GM19240 (cell line): Measurements from ENCODE around the gene AGBL1.

Experiments
- DNase-seq: peaks from one replicate; pipeline ENCODE4 v3.0.0; 2011; ENCODE audit warnings: low spot score; ENCODE audit not compliant: insufficient read length

Gene AGBL1

DNA sequence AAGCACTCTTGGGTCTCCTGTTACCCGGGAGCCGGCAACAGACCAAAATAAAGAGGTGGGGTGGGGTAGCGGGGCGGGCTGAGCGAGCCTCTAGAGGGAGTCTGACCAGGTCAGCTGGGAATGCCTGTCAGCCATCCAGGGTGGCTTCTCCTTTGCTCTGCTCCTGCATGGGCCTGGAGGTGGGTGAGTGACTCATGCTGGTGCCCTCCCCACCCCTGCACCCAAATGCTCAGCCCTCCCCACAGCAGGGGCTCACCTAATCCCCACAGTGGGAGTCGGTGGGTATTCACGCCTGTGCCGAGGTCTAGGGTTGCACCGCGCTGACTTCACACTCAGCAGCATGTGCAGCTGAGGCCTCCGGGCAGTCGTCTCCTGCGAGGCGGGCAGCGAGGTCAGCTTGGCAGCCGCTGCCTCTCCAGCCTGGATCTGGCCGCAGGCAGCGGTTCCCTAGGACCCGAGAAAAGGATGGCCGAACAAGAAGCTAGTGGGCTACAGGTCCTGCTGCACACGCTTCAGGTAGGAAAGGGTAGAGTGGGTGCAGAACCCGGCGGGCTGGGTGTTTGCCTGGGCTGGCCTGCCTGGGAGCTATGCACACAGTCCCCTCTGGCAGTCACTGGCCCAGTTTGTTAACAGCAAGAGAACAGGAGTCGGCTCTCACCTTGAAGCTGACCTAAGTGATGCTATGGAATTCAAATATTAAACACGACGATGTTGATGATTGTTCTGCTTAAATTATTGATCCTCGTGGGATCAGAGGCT lies at the start of gene AGBL1:
TSS of gene AGBL1 (plus strand) at position 364 of the 759 bp plus-strand sequence.
- DNase-seq: no peak

DNA sequence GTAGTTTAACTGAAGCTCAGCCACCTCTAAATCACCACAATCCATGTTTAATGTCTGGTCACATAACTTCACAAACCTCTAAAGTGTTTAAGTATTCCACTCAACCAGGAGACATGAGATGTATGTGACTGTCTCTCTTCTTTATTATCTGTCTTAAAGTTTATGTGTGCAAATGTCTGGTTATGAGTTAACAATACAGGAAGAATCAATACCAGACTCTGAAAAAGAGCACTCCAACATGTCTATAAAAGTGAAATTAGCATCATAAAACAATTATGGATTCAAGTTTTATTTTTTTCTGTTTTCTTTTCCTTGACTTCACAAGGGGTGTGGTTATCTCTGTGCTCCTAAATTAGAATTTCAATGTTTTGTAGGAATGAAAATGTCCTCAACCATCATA lies 44.8 kb upstream of the AGBL1 start:
- no peak for DNase-seq

DNA sequence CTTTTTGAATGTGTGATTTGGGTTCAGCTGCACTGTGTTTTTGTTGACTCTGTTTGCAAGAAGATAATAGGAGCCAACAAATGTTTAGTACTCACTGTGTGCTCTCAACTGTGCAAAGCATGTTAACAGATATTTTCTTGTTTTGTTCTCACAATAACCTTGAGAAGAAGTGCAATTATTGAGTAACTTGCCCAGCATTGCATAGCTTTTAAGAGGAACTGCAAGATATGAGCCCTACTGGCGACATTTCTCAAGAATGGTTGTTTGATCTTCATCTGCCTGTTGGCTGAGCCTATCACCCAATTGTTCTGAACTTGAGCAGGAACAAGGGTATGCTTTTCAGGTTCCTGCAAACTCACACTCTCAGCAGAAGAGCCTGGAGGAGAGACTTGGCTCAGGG lies 43.4 kb upstream of the AGBL1 start:
- DNase-seq: no peak

DNA sequence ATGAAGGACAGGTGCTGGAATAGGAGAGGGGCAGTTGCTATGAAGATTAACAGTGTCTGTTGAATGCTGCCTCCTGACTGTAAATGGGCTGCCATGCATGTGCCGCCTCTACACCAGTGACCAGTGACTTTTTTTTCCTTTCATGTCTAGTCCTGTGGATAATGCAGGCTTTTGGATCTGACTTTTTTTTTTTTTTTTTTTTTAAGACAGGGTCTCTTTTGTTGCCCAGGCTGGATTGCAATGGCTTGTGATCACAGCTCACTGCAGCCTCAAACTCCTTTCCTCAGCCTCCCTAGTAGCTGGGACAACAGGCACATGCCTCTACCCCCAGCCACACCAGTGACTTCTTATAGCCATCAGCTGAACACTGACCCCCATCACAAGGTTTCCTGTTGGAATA lies 41.2 kb upstream of the AGBL1 start:
- DNase-seq: no peak

DNA sequence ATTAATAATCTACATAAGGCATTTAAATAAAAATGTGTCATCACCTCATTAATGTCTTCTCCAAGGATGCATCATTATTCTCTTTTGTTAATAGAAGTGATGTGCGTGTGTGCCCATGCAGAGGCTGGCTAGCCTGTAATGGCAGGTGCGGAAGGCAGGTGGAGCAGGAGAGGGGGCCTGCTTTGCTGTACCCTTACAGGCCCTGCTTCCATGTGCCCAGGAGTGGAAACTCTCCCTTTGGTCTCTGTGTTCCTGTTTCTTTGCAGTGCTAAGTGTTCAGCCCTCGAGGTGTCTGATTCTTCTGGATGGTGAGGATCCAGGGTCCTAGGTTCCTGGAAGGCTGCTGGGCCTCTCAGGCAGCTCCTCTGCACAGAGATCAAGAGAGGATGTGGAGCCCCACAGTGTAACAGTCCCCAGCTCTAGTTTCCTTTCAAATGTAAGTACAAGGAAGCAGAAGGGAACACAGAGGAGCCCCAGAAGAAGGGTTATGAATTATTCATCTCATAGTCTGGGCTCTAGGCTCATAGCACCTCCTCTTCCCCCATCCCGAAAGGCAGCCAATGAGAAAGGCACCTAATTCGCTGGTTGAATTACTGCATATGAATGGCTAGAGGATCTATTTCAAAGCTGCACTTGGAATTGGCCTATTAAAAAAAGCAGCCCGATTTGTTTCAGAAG lies 39.2 kb upstream of the AGBL1 start:
- no peak for DNase-seq

DNA sequence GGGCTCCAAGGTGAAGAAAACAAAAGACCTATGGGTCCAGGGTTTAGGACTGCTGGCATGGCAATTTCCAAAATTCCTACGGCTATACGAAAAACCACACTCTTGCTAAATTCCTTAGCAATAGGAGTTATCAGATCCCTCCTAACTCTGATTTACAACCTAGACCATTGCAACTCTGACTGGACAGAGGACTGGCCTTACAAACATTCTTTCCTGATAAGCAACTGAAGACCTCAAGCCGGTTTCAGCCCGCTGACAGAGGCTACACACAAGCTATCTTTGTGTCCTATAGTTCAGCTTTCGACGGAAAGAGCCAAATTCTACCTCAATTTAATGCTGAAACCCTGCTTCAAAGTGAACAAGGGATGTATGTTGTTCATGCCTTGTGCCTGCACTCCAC lies 38.3 kb upstream of the AGBL1 start:
- no peak for DNase-seq

DNA sequence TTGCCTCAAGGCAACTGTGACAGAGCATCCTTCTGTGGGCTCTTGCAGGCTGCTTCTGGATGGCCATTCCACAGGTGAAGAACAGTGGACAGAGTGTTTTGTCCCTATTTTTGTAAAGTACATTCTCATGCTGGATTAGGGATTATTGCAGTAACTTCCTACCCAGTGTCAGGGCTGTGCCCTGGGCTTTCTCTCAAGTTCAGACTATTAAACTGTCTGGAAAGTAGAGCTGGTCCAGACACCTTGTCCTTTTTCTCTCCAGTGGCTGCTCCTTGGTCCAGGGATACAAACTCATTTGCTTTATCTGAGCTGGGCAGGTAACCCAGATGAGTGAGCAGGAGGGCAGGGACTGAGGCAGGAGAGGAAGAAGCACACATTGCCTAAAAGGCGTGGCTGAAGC lies 37.4 kb upstream of the AGBL1 start:
- no peak for DNase-seq

DNA sequence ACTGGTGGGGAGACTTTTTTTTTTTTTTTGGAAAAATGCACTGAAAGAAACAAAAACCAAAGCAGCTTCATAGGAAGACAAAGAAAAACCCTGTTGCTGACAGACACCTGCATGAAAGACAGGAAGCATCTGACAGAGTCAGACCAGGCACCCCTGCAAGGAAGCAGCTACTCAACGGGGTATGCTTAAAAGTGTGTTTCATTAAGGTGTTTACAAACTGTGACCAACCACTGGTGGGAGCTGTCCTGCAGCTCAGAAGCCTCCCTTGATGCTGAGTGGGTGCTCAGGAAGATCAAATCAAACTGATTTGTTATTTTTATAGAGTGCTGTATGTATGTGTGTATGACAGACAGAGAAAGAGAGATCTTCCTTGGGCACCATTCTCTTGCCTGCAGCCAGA lies 34.7 kb upstream of the AGBL1 start:
- no peak for DNase-seq

DNA sequence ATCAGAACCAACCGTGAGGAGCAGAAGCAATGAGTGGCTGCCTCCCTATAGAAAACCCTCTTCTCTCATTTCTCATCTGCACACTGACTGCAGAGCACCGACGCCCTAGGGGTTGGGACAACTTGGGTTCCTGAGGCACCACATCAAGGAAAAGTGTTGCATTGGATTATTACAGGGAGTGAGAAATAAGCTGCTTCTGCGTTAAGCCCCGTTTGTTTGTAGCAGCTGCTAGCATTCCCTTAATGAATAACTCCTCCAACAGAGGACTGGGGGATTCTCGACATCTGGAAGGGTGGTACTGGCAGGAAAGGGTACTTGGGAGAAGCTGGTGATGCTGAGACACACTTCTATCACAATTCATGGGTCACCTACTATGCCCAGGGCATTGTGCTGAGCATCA lies 25.3 kb upstream of the AGBL1 start:
- DNase-seq: no peak

DNA sequence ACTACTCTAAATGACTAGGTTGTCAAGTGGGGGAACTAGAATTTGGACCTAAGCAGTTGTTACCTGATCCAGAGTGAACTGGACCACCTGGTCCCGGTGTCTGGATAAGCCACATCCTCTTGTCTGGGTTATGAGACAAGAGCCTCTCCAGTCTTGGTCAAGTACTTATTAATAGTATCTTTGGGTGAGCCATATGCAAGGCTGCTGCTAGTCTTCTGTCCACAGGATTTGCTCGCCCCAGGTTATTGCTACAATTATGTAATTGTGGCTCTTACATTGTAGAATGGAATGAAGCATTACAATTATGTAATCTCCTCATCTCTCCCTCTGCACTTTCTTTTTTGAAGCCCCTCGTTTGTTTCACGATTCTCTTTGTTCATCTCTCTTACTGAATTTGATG lies 24.0 kb upstream of the AGBL1 start:
- no peak for DNase-seq

DNA sequence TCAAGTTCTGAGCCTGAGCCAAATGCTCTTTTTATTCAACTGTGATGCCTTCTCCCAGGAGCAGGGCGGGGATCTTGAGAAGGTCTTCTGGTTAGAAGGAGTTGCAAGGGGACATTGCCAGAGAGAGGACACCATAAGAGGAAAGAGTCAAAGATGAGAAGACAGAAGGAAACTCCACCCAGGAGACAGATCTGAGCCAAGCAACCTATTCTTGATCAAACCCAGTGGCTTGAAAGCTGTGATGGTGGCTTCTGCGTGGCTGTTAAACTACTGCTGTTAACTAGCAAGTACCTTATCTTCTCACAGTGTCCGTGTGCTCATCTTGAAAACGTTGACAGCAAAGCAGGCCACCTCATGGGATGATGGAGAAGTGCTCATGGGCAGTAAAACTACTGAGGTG lies 19.8 kb upstream of the AGBL1 start:
- no peak for DNase-seq

DNA sequence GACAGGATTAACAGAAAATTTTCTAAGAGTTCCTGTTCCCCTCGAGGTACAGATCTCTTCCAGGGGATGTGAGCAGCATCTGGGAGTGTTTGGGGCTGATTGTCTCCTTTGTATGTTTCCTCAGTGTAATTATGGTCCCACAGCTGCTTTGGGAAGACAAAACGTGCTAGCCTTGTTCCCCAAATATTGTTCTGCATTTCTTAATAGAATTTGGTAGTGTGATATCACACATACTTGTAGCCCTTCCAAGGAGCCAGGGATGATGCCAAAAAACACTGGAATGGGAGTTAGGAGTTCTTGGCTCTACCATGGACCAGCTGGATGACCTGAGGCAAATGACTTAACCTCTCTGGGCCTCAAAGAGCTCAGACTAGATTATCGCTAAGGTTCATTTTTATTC lies 19.0 kb upstream of the AGBL1 start:
- no peak for DNase-seq

DNA sequence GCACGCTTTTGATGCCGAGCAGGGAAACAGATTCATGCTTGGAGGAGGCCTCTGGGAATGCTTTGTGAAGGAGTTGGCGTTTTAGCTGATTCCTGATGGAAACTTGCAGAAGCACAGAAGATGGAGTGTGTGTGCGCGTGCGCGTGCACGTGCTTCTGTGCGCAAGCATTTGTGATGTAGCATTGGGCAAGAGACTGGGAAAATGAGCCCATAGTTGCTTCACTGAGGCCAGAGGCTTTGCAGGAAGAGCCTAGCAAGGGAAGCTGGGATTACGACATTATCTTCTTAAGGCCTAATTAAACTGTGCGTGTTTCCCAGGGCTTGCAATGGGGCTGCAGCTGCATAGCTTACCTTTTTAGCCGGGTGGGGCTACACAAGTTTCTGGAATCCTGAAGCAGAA lies 18.1 kb upstream of the AGBL1 start:
- no peak for DNase-seq

DNA sequence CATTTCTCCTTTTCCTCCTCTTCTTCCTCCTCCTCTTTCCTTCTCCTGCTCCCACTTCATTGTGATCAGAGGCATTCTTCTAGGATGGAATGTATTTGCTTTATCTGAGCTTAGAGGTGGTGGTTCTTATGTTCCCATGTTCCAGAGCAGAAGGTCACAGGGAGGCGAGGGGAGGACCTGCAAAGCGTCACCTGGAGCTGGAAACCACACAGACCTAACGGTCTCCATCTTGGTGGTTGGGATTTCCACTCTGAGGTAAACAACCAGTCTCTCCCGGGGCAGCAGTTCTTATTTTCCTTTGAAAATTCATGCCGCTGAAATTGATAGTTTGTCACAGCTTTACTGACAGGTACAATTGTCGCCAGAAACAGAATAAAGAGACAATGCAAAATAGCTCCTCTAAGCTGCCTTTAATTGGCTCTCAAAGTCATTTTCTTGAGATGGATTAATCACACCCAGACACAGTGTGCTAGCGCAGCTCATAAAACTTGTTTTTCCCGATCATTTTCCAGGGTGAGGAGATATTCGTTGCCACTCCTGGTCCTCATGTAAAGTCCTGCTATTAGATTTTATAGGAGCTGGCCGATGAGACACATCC lies 16.9 kb upstream of the AGBL1 start:
- no peak for DNase-seq

DNA sequence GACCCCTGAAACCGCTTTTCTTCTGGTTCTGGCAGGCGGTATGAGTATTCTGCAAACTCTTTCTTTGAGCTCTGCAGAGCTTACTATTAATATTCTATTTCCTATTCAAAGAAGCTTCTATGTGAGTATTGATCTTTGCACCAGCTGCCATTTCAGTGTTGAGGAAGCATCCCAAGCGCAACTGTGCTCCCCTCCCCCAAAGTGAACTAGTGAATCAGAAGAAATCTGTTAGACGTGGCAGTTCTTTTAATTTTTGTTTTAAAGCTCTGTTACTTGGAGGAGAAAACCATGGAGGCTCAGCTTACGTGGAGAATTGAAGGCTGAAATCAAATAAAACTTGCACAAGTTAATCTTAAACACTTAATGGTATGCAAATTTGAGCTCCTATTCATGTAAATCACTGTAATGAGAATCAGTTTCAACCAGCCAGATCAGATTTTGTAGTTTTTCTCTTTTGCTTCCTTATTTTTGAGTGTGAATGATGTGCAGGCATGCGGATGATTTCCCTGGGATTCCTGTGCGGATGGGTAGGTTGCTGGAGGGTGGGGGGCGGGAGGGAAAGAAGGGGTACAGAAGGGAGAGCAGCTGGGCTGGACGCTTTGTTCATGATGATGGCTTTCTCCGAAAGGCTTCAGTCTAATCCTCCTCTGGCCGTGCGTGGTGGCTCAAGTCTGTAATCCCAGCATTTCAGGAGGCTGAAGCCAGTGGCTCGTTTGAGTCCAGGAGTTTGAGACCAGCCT lies 16.1 kb upstream of the AGBL1 start:
- DNase-seq: no peak

DNA sequence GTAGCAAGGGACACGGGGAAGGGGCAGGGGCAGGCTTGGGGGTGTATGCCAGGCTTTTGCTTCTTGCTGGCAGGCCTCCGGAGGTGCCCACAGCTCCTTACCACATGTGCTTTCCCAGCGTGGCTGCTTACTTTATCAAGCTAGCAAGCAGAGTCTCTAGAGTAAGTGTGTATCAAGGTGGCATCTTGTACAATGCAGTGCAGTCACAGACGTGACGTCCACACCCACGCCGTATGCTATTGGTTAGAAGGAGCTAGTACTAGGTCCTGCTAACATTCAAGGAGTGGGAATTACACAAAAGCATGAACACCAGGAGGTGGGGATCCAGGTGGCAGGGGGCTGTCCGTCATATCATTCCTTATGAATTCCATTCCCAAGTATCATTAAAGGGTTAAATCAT lies 15.3 kb upstream of the AGBL1 start:
- DNase-seq: no peak

DNA sequence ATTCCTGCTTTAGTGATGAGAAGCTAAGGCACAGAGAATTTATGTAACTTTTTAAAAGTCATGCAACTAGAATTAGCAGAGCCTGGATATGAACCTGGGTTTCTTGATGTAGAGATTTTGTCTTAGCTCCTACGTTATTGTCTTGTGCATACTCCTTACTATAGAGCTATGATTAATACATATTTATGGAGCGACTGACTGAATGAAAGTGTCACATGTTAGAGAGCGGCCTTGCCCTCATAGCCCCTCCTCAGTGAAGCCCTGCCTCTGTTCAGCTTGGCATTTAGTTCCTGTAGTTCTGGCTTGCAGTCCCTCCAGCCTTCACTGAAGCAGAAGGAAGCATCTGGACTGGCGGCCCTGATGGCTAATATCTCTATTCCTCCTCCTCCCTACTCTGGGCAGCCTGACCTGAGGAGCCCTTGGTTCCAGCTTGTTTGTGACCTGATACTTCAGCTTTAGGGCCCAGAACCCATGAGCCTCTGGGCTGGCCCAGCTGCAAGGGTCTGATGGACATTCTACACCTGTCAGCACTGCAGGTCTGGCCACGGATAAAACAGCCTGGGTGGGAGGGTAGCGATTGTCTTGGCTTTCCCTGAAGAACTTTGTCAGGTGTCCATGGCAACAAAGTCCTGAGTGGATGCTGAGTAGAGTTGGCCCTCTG lies 13.4 kb upstream of the AGBL1 start:
- no peak for DNase-seq

DNA sequence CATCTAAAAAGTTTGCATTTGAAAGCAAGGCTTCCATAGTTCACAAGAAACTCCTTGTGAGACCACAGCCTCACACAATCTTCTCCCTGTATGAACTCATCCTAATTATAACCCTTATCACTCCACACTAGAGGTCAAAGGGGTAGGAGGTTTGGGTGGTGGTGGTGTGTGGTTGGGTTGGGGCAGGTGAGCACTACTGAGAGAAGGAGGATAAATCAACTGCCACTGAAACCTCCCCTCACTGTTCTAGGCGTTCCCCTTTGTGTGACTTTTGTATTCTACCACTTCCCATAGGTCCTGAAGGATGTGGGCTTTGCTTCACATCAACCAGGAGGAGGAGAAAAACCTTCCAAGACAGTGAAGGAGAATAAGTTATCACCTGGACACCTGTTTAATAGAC lies 6.4 kb upstream of the AGBL1 start:
- no peak for DNase-seq

DNA sequence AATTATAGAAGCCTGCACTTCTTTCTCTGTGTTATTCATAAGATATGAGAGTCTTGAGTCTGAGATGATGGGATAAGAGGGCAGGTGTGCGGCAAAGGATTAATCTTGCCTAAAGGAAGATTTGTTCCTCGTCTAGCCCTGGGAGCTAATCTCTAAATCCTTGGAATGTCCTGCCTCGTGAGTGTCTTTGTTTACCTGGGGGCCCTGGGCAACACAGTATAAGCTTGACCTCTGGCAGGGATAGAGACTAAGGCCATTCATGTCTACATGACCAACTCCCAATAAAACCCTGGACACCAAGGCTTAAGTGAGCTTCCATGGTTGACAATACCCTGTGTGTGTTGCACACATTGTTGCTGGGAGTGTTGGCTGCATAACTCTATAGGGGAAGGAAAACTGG lies 3.2 kb upstream of the AGBL1 start:
- DNase-seq: no peak

DNA sequence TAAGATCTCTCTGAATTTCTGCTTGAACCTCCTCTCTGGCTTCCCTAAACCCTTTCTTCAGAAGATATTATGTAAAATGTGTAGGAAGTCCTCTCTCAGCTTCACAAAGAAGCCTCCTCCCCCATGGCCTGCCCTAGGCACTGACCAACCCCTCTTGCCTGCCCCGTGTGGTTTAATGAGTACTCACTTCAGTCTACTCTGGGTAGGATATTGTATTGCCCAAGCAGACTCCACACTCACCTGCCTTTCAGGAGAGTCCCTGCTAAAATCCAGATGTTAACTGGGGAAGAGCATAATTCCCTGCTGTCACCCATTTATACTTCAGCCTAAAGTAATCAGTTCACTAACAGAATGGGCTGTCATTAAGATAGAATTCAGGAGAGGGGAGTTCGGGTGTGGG lies 2.6 kb upstream of the AGBL1 start:
- no peak for DNase-seq

DNA sequence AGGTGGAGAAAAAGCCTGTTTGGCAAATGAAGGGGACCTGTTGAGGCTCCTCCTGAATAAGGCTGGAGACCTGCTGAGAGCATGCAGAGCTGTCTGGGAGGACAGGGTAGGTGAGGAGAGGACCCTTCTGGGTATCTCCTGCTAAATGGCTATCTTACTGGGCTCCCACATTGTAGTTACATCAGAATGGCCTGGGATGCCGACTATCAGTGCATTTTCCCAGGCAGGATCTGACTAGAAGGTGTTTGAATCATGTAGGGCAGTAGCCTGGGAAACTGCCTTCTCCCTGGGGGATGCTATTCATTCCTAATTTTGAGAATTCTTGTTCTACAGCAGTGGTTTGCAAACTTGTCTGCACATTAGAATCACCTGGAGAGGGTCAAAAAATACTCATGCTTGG lies 631 bp downstream of the AGBL1 start:
- DNase-seq: no peak
